Caco-2 (cell line): ENCODE measurements around the gene NFRKB. TPM values are rescaled to one million over a fixed set of nuclear protein-coding genes. Genes with fewer than 3 reads are reported as not detected.

Source experiments
- BruUV-seq: library from RNA; stranded (reverse); fragments of 400-500 nt; replicated peaks from 2 replicates; lab custom pipeline; 2021; lab: Mats Ljungman, UMichigan
- CTCF ChIA-PET: fragments of 300-600 bp; sonication (Branson Sonifier 250); formaldehyde crosslinking; loops from one replicate; lab custom pipeline; 2022; ENCODE audit warnings: antibody characterized with exemption; lab: Charles Lee
- POLR2A ChIA-PET: fragments of 300-600 bp; sonication (Branson Sonifier 250); formaldehyde crosslinking; loops from one replicate; lab custom pipeline; 2022; ENCODE audit warnings: antibody characterized with exemption; lab: Charles Lee
- DNase-seq, 2 experiments: peaks; one replicate each; pipeline versions ENCODE4 v3.0.0 to v3.0.0-alpha.2; 2020 to 2022
- H3K27me3 ChIP-seq: replicated peaks from 2 replicates; pipeline ENCODE4 v1.6.0; 2011; ENCODE audit warnings: low read length; ENCODE audit not compliant: control insufficient read depth, insufficient read depth
- H3K36me3 ChIP-seq: 2 replicates; pipeline ENCODE4 v1.5.1; 2011; ENCODE audit warnings: low read length; ENCODE audit not compliant: control insufficient read depth, insufficient read depth
- H3K4me1 ChIP-seq: fragments of 250-450 bp; sonication (Bioruptor Pico); 2 replicates; pipeline ENCODE4 v1.5.1; 2020; ENCODE audit warnings: mild to moderate bottlenecking
- H3K4me3 ChIP-seq: 2 replicates; pipeline ENCODE4 v1.5.1; 2011; ENCODE audit warnings: low read depth, mild to moderate bottlenecking, control low read depth, low read length
- H3K9me3 ChIP-seq: fragments of 250-450 bp; sonication (Bioruptor Pico); 2 replicates; pipeline ENCODE4 v1.5.1; 2020; ENCODE audit warnings: mild to moderate bottlenecking, moderate library complexity
- H3K27ac Mint-ChIP-seq: one replicate; pipeline ENCODE4 v1.8.0; 2022; ENCODE audit warnings: mixed read lengths; ENCODE audit not compliant: unreplicated experiment
- H3K27me3 Mint-ChIP-seq: one replicate; pipeline ENCODE4 v1.8.0; 2022; ENCODE audit warnings: mixed read lengths; ENCODE audit not compliant: insufficient read depth, unreplicated experiment
- H3K36me3 Mint-ChIP-seq: one replicate; pipeline ENCODE4 v1.8.0; 2022; ENCODE audit warnings: mild to moderate bottlenecking, mixed read lengths; ENCODE audit not compliant: insufficient read depth, unreplicated experiment
- H3K4me1 Mint-ChIP-seq: one replicate; pipeline ENCODE4 v1.8.0; 2022; ENCODE audit warnings: low read depth, mixed read lengths; ENCODE audit not compliant: unreplicated experiment
- H3K4me3 Mint-ChIP-seq: one replicate; pipeline ENCODE4 v1.8.0; 2022; ENCODE audit warnings: mild to moderate bottlenecking, moderate library complexity, mixed read lengths; ENCODE audit not compliant: unreplicated experiment
- H3K9me3 Mint-ChIP-seq: one replicate; pipeline ENCODE4 v1.8.0; 2022; ENCODE audit warnings: mixed read lengths; ENCODE audit not compliant: unreplicated experiment
- CTCF ChIP-seq, 2 experiments: fragments of 200-600 bp in 1 of 2; IDR thresholded peaks; 1 replicate in 1 of 2; 2 replicates in 1 of 2; pipeline versions ENCODE4 v1.5.1 to v1.8.0; 2011 to 2022; ENCODE audit warnings: antibody characterized with exemption in 1 of 2, control low read depth in 1 of 2, inconsistent platforms in 1 of 2, low read depth in 1 of 2, low read length in 1 of 2, mild to moderate bottlenecking in 1 of 2, moderate library complexity in 1 of 2; ENCODE audit not compliant: insufficient read depth in 1 of 2, severe bottlenecking in 1 of 2, unreplicated experiment in 1 of 2
- intact Hi-C: fragments of 100-400 bp; cut with micrococcal nuclease; formaldehyde crosslinking; loops from one replicate; pipeline ENCODE4 v1.10.0; 2022; ENCODE audit not compliant: unreplicated experiment
- total RNA-seq: library from RNA; stranded (reverse); gene quantifications from 2 replicates; pipeline ENCODE4 v1.2.3, GENCODE V29; 2022

NFRKB gene
- total RNA-seq, 1 experiment from 2014 or later, result 104 TPM

GRCh38 chr11:129866311-129866710, 29.1 kb downstream of the NFRKB start:
- peaks cover 46% of the 10 kb centered on the region for H3K4me1 ChIP-seq
- peaks cover 3% of the 10 kb centered on the region; the same call in 1 of the 2 replicates for H3K9me3 ChIP-seq
- peaks cover 24% of the 10 kb centered on the region for H3K36me3 ChIP-seq
- no peaks in the 10 kb centered on the region for H3K27me3 ChIP-seq
- POLR2A ChIA-PET, result interaction anchor here (0.6 to 1.3 kb wide), 2 partner anchors 25 to 87 kb away, joined by 3 to 4 read pairs; no protein-coding TSS in a partner anchor
- intact Hi-C loops, result no loop called here
- Mint-ChIP-seq H3K4me1 (peaks cover 31% of the 10 kb centered on the region), H3K4me3 (peak overlapping the region; percentile 34), H3K36me3 (peaks cover 95% of the 10 kb centered on the region), H3K9me3 (no peaks in the 10 kb centered on the region), H3K27me3 (no peaks in the 10 kb centered on the region), H3K27ac (peak overlapping the region; percentile 95)
- CTCF ChIA-PET, result interaction anchor here (1.1 kb wide), 1 partner anchor 16 kb away, joined by 3 read pairs; no protein-coding TSS in a partner anchor
- no peak overlapping the region for H3K4me3 ChIP-seq
- no peak for TF ChIP-seq CTCF (IDR thresholded peaks at IDR 0.05; ENCODE audit: insufficient read depth in 1 of 2, low read depth in 1 of 2, low read length in 1 of 2, severe bottlenecking in 1 of 2, unreplicated experiment in 1 of 2)
- peak; percentile 39 to 66 for DNase-seq
- no TSS peak for BruUV-seq

GRCh38 chr11:129865701-129866100, 29.7 kb downstream of the NFRKB start:
- no TSS peak for BruUV-seq
- H3K4me3 ChIP-seq, result no peak overlapping the region
- POLR2A ChIA-PET, result no interaction called here
- CTCF ChIA-PET, result interaction anchor here (1.1 kb wide), 1 partner anchor 16 kb away, joined by 3 read pairs; no protein-coding TSS in a partner anchor
- peaks cover 3% of the 10 kb centered on the region; the same call in 1 of the 2 replicates for H3K9me3 ChIP-seq
- Mint-ChIP-seq H3K9me3 (no peaks in the 10 kb centered on the region), H3K27ac (peak overlapping the region; percentile 95), H3K4me1 (peaks cover 31% of the 10 kb centered on the region), H3K27me3 (no peaks in the 10 kb centered on the region), H3K36me3 (peaks cover 95% of the 10 kb centered on the region), H3K4me3 (peak overlapping the region; percentile 34)
- intact Hi-C loops, result no loop called here
- no peak for TF ChIP-seq CTCF (IDR thresholded peaks at IDR 0.05; ENCODE audit: insufficient read depth in 1 of 2, low read depth in 1 of 2, low read length in 1 of 2, severe bottlenecking in 1 of 2, unreplicated experiment in 1 of 2)
- H3K27me3 ChIP-seq, result no peaks in the 10 kb centered on the region
- peaks cover 52% of the 10 kb centered on the region for H3K4me1 ChIP-seq
- no peak for DNase-seq
- H3K36me3 ChIP-seq, result peaks cover 21% of the 10 kb centered on the region

DNA sequence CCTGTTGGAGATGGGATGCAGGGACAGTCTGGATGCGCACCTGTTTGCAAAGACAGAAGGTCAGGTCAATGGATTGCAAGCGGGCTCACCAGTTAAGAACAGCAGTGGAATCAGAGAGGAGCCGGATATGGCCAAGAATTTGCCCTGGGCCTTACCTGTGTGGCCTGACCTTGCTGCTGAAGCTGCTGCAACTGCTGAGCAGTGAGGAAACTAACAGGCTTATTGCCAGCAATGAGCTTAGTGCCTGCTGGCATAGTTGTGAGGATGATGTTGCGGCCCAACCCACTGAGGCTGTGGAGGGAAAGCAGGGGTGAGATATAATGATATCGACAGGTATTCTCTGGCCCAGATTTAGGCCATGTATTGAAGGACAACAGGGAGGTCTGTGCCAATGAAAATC, 30.6 kb downstream of the NFRKB start:
- peaks cover 3% of the 10 kb centered on the region; the same call in 1 of the 2 replicates for H3K9me3 ChIP-seq
- ChIA-PET CTCF (interaction anchor here (1.0 kb wide), 1 partner anchor 79 kb away, joined by 3 read pairs; no protein-coding TSS in a partner anchor), POLR2A (no interaction called here)
- Mint-ChIP-seq H3K4me1 (peaks cover 34% of the 10 kb centered on the region), H3K36me3 (peaks cover 98% of the 10 kb centered on the region), H3K27ac (peak overlapping the region; percentile 95), H3K4me3 (no peak overlapping the region), H3K9me3 (no peaks in the 10 kb centered on the region), H3K27me3 (no peaks in the 10 kb centered on the region)
- DNase-seq, result no peak
- peaks cover 61% of the 10 kb centered on the region for H3K4me1 ChIP-seq
- no peak overlapping the region for H3K4me3 ChIP-seq
- no peak for TF ChIP-seq CTCF (IDR thresholded peaks at IDR 0.05; ENCODE audit: insufficient read depth in 1 of 2, low read depth in 1 of 2, low read length in 1 of 2, severe bottlenecking in 1 of 2, unreplicated experiment in 1 of 2)
- no peaks in the 10 kb centered on the region for H3K27me3 ChIP-seq
- BruUV-seq, result no TSS peak
- H3K36me3 ChIP-seq, result peaks cover 20% of the 10 kb centered on the region
- intact Hi-C loops, result no loop called here
